ENCODE data around the gene CCL3. TPM values are rescaled to one million over a fixed set of nuclear protein-coding genes. Genes with fewer than 3 reads are reported as not detected.

The CCL3 gene
- total RNA-seq, 1 donor from 2014 or later: 2.9 TPM

- Histone ChIP-seq H3K4me1 (no peaks in the 10 kb centered on the region), H3K9me3 (no peaks in the 10 kb centered on the region), H3K27me3 (no peaks in the 10 kb centered on the region), H3K36me3 (no peaks in the 10 kb centered on the region), H3K27ac (no peak overlapping the region), H3K4me3 (no peak overlapping the region)
- intact Hi-C loops (cut with DNase I): no loop called here
- TF ChIP-seq POLR2AphosphoS5 (IDR thresholded peaks at IDR 0.05; ENCODE audit: insufficient read depth in 1 of 2, low read depth in 1 of 2) (no peak), POLR2A (IDR thresholded peaks at IDR 0.05) (no peak), CTCF (IDR thresholded peaks at IDR 0.05) (no peak)
- no peak for DNase-seq (ENCODE audit: extremely low spot score in 2 of 2)
Measured at GRCh38 chr17:36071751-36072150, 18.2 kb downstream of the CCL3 start.

- TF ChIP-seq CTCF (IDR thresholded peaks at IDR 0.05) (no peak), POLR2AphosphoS5 (IDR thresholded peaks at IDR 0.05; ENCODE audit: insufficient read depth in 1 of 2, low read depth in 1 of 2) (no peak), POLR2A (IDR thresholded peaks at IDR 0.05) (no peak)
- no peak for DNase-seq (ENCODE audit: extremely low spot score in 2 of 2)
Measured at GRCh38 chr17:36070427-36070826, 19.5 kb downstream of the CCL3 start.

GRCh38 chr17:36069136-36069535 is 20.8 kb downstream of the CCL3 start:
- Histone ChIP-seq H3K4me1 (no peaks in the 10 kb centered on the region), H3K27ac (no peak overlapping the region), H3K27me3 (no peaks in the 10 kb centered on the region), H3K36me3 (no peaks in the 10 kb centered on the region), H3K4me3 (no peak overlapping the region), H3K9me3 (no peaks in the 10 kb centered on the region)
- intact Hi-C loops (cut with DNase I): no loop called here
- DNase-seq (ENCODE audit: extremely low spot score in 2 of 2): no peak
- no peak for TF ChIP-seq POLR2A (IDR thresholded peaks at IDR 0.05)
- no peak for TF ChIP-seq CTCF (IDR thresholded peaks at IDR 0.05)
- TF ChIP-seq POLR2AphosphoS5 (IDR thresholded peaks at IDR 0.05; ENCODE audit: insufficient read depth in 1 of 2, low read depth in 1 of 2): no peak

More at GRCh38 chr17:36070427-36070826, 19.5 kb downstream of the CCL3 start:
- intact Hi-C loops (cut with DNase I): no loop called here
- H3K4me1 ChIP-seq: no peaks in the 10 kb centered on the region
- H3K36me3 ChIP-seq: no peaks in the 10 kb centered on the region
- no peaks in the 10 kb centered on the region for H3K27me3 ChIP-seq
- H3K4me3 ChIP-seq: no peak overlapping the region
- no peaks in the 10 kb centered on the region for H3K9me3 ChIP-seq
- H3K27ac ChIP-seq: no peak overlapping the region

- TF ChIP-seq POLR2AphosphoS5 (IDR thresholded peaks at IDR 0.05; ENCODE audit: insufficient read depth in 1 of 2, low read depth in 1 of 2): no peak
- TF ChIP-seq POLR2A (IDR thresholded peaks at IDR 0.05): no peak
- TF ChIP-seq CTCF (IDR thresholded peaks at IDR 0.05): no peak
- Histone ChIP-seq H3K4me1 (no peaks in the 10 kb centered on the region), H3K27me3 (no peaks in the 10 kb centered on the region), H3K9me3 (no peaks in the 10 kb centered on the region), H3K4me3 (no peak overlapping the region), H3K36me3 (no peaks in the 10 kb centered on the region), H3K27ac (no peak overlapping the region)
- intact Hi-C loops (cut with DNase I): no loop called here
- no peak for DNase-seq (ENCODE audit: extremely low spot score in 2 of 2)
Measured at GRCh38 chr17:36068524-36068923, 21.4 kb downstream of the CCL3 start.

GRCh38 chr17:36066365-36066985 is 23.5 kb downstream of the CCL3 start:
- Histone ChIP-seq H3K4me3 (no peak overlapping the region), H3K36me3 (no peaks in the 10 kb centered on the region), H3K27me3 (no peaks in the 10 kb centered on the region), H3K27ac (no peak overlapping the region), H3K9me3 (no peaks in the 10 kb centered on the region), H3K4me1 (no peaks in the 10 kb centered on the region)
- no peak for DNase-seq (ENCODE audit: extremely low spot score in 2 of 2)
- intact Hi-C loops (cut with DNase I): no loop called here
- TF ChIP-seq POLR2A (IDR thresholded peaks at IDR 0.05) (no peak), CTCF (IDR thresholded peaks at IDR 0.05) (no peak), POLR2AphosphoS5 (IDR thresholded peaks at IDR 0.05; ENCODE audit: insufficient read depth in 1 of 2, low read depth in 1 of 2) (no peak)
